Activated CD8-positive, alpha-beta T cell treated with anti-CD3 and anti-CD28 coated beads for 36 hours (primary cell): ENCODE data around the gene CSTB. TPM values are rescaled to one million over a fixed set of nuclear protein-coding genes. Genes with fewer than 3 reads are reported as not detected.

Experiments used
- ATAC-seq: fragments of 200-7000 bp; cut with Tn5 transposase; one replicate; pipeline ENCODE4 v1.10.0; 2021; ENCODE audit warnings: mild to moderate bottlenecking, moderate library complexity
- CTCF ChIA-PET: fragments of 350-600 bp; sonication (Branson Sonifier 250); formaldehyde crosslinking; loops from one replicate; lab custom pipeline; 2021; ENCODE audit warnings: antibody characterized with exemption; lab: Charles Lee
- POLR2A ChIA-PET: fragments of 350-600 bp; sonication (Branson Sonifier 250); formaldehyde crosslinking; loops from one replicate; lab custom pipeline; 2021; ENCODE audit warnings: antibody characterized with exemption; lab: Charles Lee
- DNase-seq: peaks from one replicate; pipeline ENCODE4 v3.0.0-alpha.2; 2020
- H3K27ac Mint-ChIP-seq: one replicate; pipeline ENCODE4 v1.8.0; 2021; ENCODE audit warnings: mild to moderate bottlenecking, mixed read lengths
- H3K27me3 Mint-ChIP-seq: one replicate; pipeline ENCODE4 v1.8.0; 2021; ENCODE audit warnings: mixed read lengths
- H3K36me3 Mint-ChIP-seq: one replicate; pipeline ENCODE4 v1.8.0; 2021; ENCODE audit warnings: low read depth, mixed read lengths
- H3K4me1 Mint-ChIP-seq: one replicate; pipeline ENCODE4 v1.8.0; 2021; ENCODE audit warnings: low read depth, mixed read lengths
- H3K4me3 Mint-ChIP-seq: one replicate; pipeline ENCODE4 v1.8.0; 2021; ENCODE audit warnings: mild to moderate bottlenecking, moderate library complexity, mixed read lengths
- H3K9me3 Mint-ChIP-seq: one replicate; pipeline ENCODE4 v1.8.0; 2021; ENCODE audit warnings: mixed read lengths
- intact Hi-C: fragments of 100-400 bp; cut with micrococcal nuclease; formaldehyde crosslinking; loops from one replicate; pipeline ENCODE4 v1.10.0; 2022
- total RNA-seq, 2 experiments: library from RNA; stranded (reverse); gene quantifications; one replicate each; pipeline ENCODE4 v1.2.3, GENCODE V29; 2021
- TF ChIP-seq, protein P1 (sequence below): fragments of 200-600 bp; IDR thresholded peaks from one replicate; pipeline ENCODE4 v1.8.0; 2022; ENCODE audit warnings: antibody characterized with exemption, mild to moderate bottlenecking

Gene CSTB
- total RNA-seq, 2 experiments from 2014 or later, result 18.6 to 20.7 TPM

- intact Hi-C loops, result no loop called here
- ATAC-seq (no peak), DNase-seq (no peak)
- Mint-ChIP-seq H3K27me3 (no peaks in the 10 kb centered on the region), H3K4me3 (no peak overlapping the region), H3K4me1 (peaks cover 23% of the 10 kb centered on the region), H3K9me3 (no peaks in the 10 kb centered on the region), H3K36me3 (peaks cover 71% of the 10 kb centered on the region), H3K27ac (no peak overlapping the region)
- TF ChIP-seq, protein P1, sequence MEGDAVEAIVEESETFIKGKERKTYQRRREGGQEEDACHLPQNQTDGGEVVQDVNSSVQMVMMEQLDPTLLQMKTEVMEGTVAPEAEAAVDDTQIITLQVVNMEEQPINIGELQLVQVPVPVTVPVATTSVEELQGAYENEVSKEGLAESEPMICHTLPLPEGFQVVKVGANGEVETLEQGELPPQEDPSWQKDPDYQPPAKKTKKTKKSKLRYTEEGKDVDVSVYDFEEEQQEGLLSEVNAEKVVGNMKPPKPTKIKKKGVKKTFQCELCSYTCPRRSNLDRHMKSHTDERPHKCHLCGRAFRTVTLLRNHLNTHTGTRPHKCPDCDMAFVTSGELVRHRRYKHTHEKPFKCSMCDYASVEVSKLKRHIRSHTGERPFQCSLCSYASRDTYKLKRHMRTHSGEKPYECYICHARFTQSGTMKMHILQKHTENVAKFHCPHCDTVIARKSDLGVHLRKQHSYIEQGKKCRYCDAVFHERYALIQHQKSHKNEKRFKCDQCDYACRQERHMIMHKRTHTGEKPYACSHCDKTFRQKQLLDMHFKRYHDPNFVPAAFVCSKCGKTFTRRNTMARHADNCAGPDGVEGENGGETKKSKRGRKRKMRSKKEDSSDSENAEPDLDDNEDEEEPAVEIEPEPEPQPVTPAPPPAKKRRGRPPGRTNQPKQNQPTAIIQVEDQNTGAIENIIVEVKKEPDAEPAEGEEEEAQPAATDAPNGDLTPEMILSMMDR, result no peak
- POLR2A ChIA-PET, result interaction anchor here (1.0 to 2.2 kb wide), 4 partner anchors 8 to 15 kb away, joined by 3 to 5 read pairs (median 4); no protein-coding TSS in a partner anchor
- CTCF ChIA-PET, result interaction anchor here (1.0 kb wide), 1 partner anchor 16 kb away, joined by 3 read pairs; no protein-coding TSS in a partner anchor
These were observed 18.2 kb upstream of the CSTB start for GRCh38 chr21:43794311-43794710.

- Mint-ChIP-seq H3K27ac (no peak overlapping the region), H3K36me3 (peaks cover 64% of the 10 kb centered on the region), H3K9me3 (no peaks in the 10 kb centered on the region), H3K27me3 (no peaks in the 10 kb centered on the region), H3K4me1 (peaks cover 23% of the 10 kb centered on the region), H3K4me3 (no peak overlapping the region)
- POLR2A ChIA-PET, result interaction anchor here (0.5 to 2.2 kb wide), 4 partner anchors 8 to 125 kb away, joined by 3 to 5 read pairs (median 4); no protein-coding TSS in a partner anchor
- DNase-seq, result no peak
- TF ChIP-seq, protein P1, result no peak
- CTCF ChIA-PET, result interaction anchor here (1.3 kb wide), 1 partner anchor 146 kb away, joined by 4 read pairs; no protein-coding TSS in a partner anchor
- intact Hi-C loops, result no loop called here
- no peak for ATAC-seq
These were observed 17.1 kb upstream of the CSTB start for GRCh38 chr21:43793243-43793642.

- POLR2A ChIA-PET, result interaction anchor here (0.9 to 2.2 kb wide), 4 partner anchors 9 to 19 kb away, joined by 3 to 5 read pairs (median 4); no protein-coding TSS in a partner anchor
- TF ChIP-seq, protein P1, result no peak
- intact Hi-C loops, result no loop called here
- peaks cover 23% of the 10 kb centered on the region for H3K4me1 Mint-ChIP-seq
- H3K36me3 Mint-ChIP-seq, result peaks cover 59% of the 10 kb centered on the region
- no peak for DNase-seq
- no peak for ATAC-seq
- H3K27ac Mint-ChIP-seq, result peak overlapping the region; percentile 37
- H3K27me3 Mint-ChIP-seq, result no peaks in the 10 kb centered on the region
- no peaks in the 10 kb centered on the region for H3K9me3 Mint-ChIP-seq
- CTCF ChIA-PET, result interaction anchor here (1.3 kb wide), 1 partner anchor 147 kb away, joined by 4 read pairs; no protein-coding TSS in a partner anchor
- peak overlapping the region; percentile 48 for H3K4me3 Mint-ChIP-seq
These were observed 16.3 kb upstream of the CSTB start for GRCh38 chr21:43792406-43792805.

- H3K4me3 Mint-ChIP-seq, result peak overlapping the region; percentile 97
- peaks cover 23% of the 10 kb centered on the region for H3K4me1 Mint-ChIP-seq
- peaks cover 42% of the 10 kb centered on the region for H3K36me3 Mint-ChIP-seq
- no peak for DNase-seq
- H3K9me3 Mint-ChIP-seq, result no peaks in the 10 kb centered on the region
- CTCF ChIA-PET, result interaction anchor here (0.6 to 2.3 kb wide), 16 partner anchors 10 to 293 kb away, joined by 3 to 7 read pairs (median 3); no protein-coding TSS in a partner anchor
- no peaks in the 10 kb centered on the region for H3K27me3 Mint-ChIP-seq
- TF ChIP-seq, protein P1, result no peak
- ATAC-seq, result no peak
- intact Hi-C loops, result no loop called here
- POLR2A ChIA-PET, result interaction anchor here (0.8 to 4.2 kb wide), 10 partner anchors 8 to 195 kb away, joined by 3 to 24 read pairs (median 4); no protein-coding TSS in a partner anchor
- H3K27ac Mint-ChIP-seq, result peak overlapping the region; percentile 95
These were observed 14.0 kb upstream of the CSTB start for GRCh38 chr21:43790010-43790524.
